ENCODE data around the gene RGS6.

RGS6 gene

DNA sequence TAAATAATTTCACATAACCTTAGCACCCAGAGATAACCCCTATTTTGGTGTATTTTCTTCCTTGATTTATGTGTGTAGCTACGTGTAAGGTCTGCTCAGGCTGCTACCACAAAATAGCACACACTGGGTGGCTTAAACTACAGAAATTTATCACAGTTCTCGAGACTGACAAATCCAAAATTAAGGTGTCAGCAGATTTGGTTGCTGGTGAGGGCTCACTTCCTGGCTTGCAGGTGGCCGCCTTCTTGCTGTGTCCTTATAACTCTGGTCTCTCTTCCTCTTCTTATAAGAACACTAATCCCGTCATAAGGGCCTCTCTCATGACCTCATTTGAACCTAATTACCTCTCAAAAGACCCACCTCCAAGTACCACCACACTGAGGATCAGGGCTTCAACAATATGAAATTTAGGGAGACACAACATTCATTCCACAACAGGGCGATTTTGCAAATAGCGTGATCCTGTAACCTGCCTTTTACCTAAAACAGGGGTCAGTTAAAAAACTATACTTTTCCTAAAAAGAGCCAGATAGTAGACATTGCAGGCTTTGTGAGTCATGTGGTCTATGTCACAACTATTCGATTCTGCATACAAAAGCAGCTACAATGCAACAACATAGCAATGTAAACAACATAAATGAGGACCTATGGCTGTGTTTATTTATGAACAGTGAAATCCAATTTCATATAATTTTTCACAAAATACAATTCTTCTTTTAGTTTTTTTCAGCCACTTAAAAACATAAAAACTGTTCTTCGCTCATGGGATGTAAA, 589.9 kb downstream of the RGS6 start:
- no peak for DNase-seq

DNA sequence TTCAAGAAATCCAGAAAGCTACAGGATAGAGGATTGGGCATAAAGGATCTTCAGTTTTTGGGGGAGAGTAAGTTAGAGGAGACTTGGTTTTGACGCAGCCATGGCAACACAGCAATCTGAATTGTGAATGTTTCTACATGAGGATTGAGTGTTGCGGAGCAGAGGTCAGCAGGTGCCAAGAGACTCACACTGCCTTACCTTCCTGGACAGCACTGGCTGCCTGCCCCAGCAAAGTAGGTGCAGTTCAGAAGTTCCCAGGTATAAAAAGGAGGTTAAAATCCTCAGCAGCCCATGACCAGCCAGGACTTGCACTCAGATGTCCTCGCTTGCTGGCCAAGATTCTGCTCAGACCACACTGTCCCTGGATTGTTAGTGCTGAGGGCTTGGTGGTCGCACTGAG, 590.6 kb downstream of the RGS6 start:
- DNase-seq: no peak

DNA sequence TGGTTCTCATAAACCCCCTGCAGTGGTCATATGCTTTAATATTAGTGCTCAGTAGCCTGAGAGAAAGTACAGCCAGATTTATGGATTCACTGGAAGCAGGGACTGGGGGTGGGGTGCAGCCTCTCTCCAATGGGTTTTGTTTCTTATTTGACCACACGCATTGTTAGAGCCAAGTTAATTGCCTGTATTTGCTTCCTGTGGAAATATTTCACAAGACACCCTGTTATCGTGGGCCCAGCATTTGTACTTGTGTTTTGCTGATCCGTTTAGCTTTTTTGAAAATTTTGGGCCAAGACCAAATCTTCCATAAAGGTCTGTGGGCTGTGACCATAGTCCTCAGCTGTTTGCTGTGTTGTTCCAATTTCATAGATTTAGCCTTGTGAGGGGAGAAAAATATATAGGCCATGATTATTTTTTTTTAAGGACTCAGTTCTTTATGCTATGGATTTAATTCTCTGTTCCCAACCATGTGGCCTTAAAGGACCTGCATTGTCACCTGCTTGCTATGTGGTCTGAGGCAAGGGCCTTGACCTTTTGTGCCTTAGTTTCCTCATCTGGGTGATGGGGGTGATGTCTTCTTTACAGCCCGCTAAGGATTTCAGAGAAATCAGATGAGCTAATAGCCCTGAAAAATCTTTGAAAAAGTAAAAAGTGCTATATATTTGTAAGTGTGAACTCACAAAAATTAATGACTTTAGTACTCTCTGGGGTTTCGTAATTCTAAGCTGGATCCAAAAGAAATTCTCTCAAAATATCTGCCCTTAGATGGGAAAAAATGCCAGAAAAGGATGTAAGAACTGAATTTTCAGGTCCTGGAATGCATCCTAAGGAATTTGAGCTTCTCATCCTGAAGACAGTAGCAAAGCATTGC, 591.4 kb downstream of the RGS6 start:
- no peak for DNase-seq

DNA sequence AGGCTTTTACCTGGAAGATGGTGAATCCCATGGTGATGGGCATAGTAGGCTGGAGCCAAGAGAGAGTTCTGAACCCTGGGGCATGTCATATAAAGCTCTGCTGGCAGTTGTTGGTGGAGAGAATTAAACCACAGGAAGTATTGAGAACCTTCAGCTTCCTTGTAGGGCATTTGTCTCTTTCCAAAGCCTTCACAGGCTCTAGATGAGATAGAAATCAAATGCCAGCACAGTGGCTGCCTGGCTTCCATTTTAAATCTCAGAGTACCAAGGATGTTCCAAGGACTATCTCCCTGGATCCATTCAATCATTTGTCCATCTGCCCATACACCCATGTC, 592.0 kb downstream of the RGS6 start:
- no peak for DNase-seq

DNA sequence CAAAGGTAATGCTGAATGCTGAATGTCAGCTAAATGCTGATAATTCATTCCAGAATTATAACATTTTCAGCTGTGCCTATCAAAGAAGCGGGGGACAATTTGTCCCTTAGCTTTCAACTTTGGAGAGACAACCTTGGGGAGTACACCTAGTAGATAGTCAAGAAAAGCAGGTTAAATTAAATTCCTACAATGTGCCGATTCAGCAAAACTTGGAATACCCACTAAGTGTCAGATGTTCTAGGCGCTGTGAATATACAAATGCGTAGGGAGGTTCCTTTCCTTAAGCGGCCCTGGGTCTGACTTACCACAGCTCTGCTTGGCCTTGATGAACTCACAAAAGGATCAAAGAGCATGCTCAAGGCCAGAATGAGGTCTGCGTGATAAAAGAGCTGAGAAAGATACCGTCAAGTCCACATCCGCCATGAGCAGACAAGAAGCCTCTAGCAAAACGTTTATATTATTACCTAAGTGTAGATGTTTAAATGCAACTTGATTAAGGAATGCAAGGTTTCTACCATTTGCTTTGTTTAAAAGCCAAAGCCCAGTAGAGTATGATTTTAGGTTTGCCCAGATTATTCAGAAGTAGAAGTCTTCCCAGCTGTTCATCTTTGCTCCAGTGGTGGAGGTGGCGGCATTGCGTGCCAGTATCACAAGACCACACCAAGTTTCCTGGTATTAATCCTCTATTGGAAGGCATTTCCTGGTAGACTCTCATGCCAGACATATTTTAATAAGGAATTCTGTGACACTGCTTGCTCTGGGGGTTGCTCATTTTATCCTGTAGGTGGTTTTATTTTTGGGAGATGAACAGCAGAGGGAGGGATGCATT, 593.1 kb downstream of the RGS6 start:
- no peak for DNase-seq

DNA sequence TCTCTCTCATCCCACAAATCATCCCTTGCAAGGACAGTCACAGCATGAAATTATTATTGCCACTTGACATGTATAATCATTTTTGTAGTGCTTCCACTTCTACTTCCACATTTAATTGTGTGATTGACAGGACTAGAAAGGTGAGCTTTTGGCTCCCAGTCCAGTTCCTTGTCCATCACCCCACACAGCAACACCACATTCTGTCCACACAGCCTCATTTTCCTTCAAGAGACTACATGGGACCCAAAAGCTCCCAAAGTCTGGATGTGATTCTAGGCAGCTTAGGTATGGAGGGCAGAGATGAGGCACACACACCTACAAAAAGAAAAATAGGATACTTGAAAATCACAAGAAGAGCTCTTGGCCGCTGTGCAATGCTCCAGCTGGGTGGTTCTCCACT, 595.4 kb downstream of the RGS6 start:
- DNase-seq: no peak

DNA sequence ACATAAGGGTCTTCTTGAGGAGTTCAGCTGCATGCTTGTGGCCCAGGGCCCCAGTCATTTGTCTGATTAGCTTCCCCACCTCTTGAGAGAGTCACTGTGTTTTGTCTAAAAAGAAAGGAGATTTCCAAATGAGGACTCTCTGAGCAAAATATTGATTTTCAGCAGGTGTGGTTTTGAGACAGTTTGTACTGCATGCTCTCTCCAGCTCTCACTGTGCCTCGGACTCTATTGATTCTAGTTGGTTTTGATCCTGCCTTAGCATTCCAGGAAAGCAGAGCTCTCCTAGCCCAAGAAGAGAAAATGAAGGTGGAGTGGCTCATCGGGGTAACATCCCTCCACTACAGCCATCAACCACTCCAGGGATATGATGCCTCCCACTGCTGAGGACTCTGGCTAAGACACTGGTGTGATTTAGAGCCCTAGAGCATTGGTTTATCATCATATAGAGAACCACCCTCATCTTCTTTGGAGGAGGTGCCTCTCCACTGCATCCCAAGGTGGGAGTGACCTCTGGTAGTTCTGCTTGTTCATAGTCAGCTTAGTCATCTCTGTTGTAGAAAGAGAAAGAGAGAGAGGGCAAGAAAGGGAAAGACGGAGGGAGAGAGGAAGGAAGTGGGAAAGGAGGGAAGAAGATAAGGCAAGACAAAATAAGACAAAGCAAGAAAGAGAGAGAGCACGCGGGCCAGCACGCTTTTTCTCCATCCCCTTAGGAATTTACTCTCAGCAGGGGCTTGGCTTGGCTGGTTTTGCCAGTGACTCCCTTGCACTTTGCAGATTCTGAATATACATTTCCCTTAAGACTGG, 596.0 kb downstream of the RGS6 start:
- DNase-seq: no peak

DNA sequence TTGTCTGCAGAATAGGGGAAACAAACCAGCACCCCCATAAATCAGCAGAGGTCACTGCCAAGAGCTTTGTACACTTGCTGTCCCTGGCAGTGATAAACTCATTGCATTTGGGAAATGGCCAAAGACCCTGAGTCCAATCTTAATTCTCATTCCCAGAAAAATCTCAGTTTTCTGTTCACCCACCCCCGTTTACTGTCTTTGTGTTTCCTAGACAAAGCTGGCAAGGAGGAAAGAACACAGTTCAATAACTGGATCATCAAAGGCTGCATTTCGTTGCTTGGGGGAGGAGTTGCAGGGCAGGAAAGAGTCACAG, 596.6 kb downstream of the RGS6 start:
- no peak for DNase-seq

DNA sequence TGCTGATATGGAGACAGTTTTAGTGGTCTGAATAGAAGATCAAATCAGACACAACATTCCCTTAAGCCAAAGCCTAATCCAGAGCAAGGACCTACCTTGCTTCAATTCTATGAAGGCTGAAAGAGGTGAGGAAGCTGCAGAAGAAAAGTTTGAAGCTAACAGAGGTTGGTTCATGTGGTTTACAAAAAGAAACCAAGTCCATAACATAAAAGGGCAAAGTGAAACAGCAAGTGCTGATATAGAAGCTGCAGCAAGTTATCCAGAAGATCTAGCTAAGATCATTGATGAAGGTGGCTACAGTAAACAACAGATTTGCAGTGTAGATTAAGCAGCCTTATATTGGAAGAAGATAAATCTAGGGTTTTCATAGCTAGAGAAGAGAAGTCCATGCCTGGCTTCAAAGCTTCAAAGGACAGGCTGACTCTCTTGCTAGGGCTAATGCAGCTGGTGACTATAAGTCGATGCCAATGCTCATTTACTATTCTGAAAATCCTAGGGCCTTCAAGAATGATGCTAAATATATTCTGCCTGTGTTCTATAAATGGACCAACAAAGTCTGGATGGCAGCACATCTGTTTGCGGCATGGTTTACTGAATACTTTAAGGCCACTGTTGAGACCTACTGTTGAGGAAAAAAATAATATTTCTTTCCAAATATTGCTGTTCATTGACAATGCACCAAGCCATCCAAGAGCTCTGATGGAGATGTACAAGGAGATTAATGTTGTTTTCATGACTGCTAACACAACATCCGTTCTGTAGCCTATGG, 600.6 kb downstream of the RGS6 start:
- DNase-seq: no peak

DNA sequence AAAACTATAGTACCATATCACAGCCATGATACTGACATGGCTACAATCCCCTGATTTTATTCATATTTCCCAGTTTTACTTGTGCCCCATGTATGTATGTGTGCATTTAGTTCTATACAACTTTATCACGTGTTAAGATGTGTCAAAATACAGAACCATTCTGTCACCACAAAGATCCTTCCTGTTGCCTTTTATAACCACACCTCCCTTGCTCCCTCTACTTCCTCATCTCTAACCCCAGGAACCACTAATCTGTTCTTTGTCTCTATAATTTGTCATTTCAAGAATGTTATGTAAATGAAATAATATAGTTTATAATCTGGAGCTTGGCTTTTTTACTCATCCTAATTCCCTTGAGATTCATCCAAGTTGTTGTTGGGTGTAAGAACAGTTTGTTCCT, 603.3 kb downstream of the RGS6 start:
- DNase-seq: no peak

DNA sequence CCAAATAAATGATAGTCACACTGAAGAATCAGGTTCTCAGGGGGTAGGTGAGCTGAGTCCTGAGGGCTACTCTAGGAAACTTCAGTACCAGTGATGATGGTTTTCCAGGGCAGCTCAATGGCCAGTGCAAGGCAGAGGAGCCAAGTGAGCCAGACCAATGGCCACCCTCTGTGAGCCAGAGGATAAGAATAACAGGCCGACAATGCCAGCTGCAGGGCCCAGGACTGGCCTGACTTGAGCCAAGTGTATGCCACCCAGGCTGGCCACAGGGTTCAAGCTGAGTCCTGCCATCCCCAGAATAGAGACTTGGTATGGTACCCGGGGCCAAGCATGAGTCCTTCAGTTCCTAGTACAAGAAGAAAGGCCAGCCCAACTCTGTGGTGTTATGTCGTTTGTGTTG, 606.2 kb downstream of the RGS6 start:
- no peak for DNase-seq

DNA sequence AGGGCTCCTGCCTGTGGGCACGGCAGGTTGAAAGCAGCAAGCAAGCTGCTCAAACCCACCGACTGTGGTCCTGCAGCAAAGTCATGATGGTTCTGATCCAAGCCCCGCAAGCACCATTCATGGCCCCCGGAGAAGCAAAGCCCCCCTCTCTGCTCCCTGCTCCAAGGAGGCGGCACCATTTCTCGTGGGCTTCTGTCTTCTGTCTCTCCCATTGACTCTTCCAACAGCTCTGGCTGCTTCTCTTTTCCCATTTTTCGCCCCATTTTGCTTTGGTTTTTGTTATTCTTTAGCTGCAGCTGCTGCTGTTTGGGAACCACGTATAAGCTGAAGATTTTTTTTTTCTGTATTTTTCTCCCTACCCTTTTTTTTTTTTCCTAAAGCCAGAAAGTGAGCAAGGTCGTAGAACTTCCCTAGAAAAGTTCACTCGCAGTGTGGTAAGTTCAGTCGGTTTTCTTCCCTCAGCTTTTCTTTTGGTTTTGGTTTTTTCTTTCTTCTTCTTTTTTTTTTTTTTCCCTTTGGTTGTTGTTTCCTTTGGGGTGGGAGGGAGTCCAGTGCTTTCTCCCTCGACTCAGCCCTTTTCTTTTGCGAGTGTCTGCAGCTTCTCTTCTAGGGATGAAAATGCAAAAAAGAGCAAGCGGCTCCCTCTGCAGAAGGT, 607.6 kb downstream of the RGS6 start:
- DNase-seq: no peak

DNA sequence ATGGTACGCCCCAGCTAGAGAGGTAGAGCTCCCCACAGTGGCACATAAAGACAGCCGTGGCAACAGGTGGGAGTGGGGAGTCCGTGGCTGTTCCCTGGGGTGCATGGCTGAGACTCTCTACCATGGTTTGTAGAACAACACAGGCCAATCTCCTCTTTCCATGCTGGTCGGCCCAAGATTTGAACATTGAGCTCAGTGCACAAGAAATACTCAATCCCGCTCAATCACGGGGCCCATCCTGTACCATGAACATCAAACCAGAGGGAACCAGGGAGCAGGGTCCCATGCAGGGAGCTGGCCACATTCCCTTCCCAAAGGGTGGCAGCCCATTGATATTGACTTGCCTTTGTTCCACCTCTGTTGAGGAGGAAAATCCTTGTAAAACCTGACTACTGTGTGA, 608.6 kb downstream of the RGS6 start:
- DNase-seq: no peak

DNA sequence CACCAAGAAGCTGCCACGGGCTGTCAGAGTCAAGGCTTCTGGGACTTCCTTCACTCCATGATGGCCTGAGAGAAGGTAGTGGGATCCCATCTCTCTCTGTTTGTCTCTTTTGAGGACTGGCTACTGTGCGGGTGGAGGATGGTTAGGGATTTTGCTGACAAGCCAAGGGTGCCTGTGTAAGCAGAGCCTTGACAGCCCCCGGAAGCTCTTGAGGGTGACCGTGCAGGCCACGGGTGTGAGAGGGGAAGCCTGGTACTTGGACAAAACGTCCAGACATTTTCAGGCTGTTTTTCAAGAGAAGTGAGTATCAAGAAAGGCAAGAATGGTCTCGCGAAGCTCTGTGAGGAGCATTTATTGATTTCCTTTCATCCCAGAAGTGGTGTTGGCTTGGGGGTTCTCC, 609.3 kb downstream of the RGS6 start:
- no peak for DNase-seq

DNA sequence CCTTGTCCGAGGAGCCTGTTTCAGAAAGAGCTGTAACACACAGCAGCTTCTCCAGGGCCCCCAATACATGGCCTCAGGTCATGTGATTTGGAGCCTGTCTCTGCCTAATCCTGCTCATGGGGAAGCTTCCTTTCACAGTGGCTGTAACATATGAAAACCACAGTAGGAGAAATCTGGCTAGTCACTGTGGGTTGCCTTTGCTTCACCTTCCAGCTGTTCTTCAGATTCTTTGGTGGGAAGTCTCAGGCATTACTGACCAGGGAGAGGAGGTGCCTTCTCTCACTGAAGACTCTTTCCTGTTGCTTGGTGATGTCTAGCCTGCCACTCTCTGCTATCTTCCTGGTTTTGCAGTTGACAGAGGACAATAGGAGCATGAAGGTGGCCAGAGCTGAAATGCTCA, 611.1 kb downstream of the RGS6 start:
- no peak for DNase-seq

DNA sequence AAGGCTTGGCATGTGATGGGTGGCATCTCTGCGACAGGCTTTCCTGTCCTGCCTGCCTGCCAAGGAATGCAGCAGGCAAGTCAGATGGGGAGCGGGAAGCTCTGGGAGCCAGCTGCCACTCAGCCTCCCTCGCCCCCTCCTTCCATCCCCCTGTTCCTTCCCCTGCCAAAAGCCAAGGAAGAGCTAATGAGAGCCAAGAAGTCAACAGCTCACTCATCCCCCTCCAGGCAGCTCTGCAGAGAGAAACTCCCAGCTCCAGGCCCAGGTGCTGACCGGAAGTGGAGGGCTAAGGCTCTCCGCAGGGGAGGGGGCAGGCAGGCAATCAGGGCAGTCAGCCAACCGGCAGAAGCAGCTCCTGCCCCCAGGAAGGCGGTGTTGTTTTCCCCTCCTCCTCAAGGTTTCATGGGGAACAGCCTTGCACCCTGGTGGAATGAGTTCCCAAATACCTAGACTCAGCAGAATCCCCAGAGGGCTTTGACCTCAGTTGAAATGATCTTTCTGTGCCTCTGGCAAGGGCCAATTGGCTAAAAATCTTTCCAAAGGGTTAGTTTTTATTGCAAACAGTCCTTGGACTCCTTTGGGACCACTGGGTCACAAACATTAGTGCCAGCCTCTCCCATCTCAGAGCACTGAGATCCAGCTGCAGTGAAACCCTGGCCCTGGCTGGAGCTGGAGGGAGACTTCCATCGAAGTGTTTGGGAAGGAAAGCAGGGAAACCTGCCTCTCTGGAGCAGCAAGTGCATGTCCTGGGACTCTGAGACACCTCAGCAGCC, 612.6 kb downstream of the RGS6 start:
- peak in 19 of 58 donors; percentile 11 to 46 (median 34) for DNase-seq

DNA sequence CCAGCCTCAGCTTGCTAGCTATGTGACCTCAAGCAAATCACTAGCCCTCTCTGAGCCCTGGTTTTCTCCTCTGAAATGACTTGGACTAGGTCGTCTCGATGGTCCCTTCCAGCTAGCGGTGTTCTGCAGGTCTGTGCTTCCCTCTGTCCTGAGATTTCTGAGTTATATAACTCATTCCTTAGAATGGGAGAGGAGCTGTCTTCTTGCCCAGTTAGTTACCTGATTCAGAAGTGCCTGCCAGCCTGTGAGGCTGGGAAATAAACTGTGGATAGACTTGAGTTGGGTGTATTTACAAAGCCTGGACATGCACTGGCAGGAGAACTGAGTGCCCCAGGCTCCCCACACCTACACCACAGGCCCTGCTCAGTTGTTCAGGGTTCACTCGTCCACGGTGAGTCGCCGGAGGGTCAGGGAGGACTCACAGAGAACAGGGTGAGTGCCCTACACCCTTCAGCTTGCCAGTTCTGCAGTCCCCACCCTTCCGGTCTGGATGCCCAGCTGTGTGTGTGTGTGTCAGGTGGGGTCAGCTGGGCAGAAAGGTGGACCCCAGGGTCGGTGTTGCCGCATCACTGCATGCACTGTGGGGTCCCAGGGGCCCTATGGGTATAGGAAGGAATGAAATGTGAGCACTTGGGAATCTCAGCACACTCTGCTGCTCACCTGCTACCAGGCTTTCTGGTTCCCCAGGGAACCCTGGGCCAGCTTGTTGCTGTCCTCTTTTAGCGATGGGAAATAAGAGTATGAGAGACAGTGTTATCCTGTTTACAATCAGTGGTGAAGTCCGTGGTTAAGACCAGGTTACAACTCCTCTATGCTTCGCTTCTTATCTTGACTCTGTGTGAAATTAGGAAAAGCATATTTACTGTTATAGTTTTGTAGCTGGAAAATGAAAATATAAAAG, 613.4 kb downstream of the RGS6 start:
- DNase-seq: no peak
